GM12878 (cell line): ENCODE data around the gene TBX15. TPM values are rescaled to one million over a fixed set of nuclear protein-coding genes. Genes with fewer than 3 reads are reported as not detected.

Source experiments
- ATAC-seq: fragments of 200-7000 bp; cut with Tn5 transposase; 3 replicates; pipeline ENCODE4 v1.9.1; 2020; ENCODE audit warnings: mild to moderate bottlenecking, moderate library complexity
- BruUV-seq: library from RNA; stranded (reverse); fragments of 400-500 nt; replicated peaks from 2 replicates; lab custom pipeline; 2021; lab: Mats Ljungman, UMichigan
- CTCF ChIA-PET: fragments of 300-600 bp; sonication (Branson Sonifier 250); formaldehyde crosslinking; extraction: SDS; loops from one replicate; lab custom pipeline; 2021; ENCODE audit warnings: inconsistent platforms; lab: Yijun Ruan, JAX
- POLR2A ChIA-PET: fragments of 350-600 bp; formaldehyde crosslinking; extraction: SDS; loops from one replicate; lab custom pipeline; 2021; ENCODE audit warnings: inconsistent platforms; lab: Charles Lee
- RAD21 ChIA-PET: fragments of 300-600 bp; sonication (Branson Sonifier 250); formaldehyde crosslinking; loops from one replicate; lab custom pipeline; 2023; ENCODE audit warnings: antibody characterized with exemption; ENCODE audit not compliant: unreplicated experiment; lab: Charles Lee
- SMC1A ChIA-PET: fragments of 300-600 bp; sonication (Branson Sonifier 250); formaldehyde crosslinking; loops from one replicate; lab custom pipeline; 2023; ENCODE audit not compliant: unreplicated experiment, uncharacterized antibody; lab: Charles Lee
- DNase-seq: peaks from one replicate; pipeline ENCODE4 v3.0.0-alpha.2; 2011; ENCODE audit warnings: low read depth, low spot score
- FAIRE-seq: peaks from 3 replicates; lab custom pipeline; 2011; peaks lifted over from hg19 to GRCh38; lab: Jason Lieb, UNC
- H2AFZ ChIP-seq: 2 replicates; pipeline ENCODE4 v1.6.0; 2011; ENCODE audit warnings: low read depth, low read length, control low read depth; ENCODE audit not compliant: control insufficient read depth
- H3K27ac ChIP-seq: 2 replicates; pipeline ENCODE4 v1.5.1; 2011; ENCODE audit warnings: control low read depth; ENCODE audit not compliant: control insufficient read depth, insufficient read depth
- H3K27me3 ChIP-seq, 2 experiments: replicated peaks in 1 of 2; 2 replicates each; pipeline versions ENCODE4 v1.6.0 to v1.6.1; 2011; ENCODE audit warnings: low read length in 1 of 2; ENCODE audit not compliant: control insufficient read depth in 2 of 2, insufficient read depth in 2 of 2
- H3K36me3 ChIP-seq, 2 experiments: 2 replicates each; pipeline ENCODE4 v1.5.1; 2011; ENCODE audit warnings: low read length in 1 of 2; ENCODE audit not compliant: control insufficient read depth in 2 of 2, insufficient read depth in 2 of 2
- H3K4me1 ChIP-seq: 2 replicates; pipeline ENCODE4 v1.6.1; 2011; ENCODE audit warnings: mild to moderate bottlenecking, low read length, moderate library complexity, mixed read lengths; ENCODE audit not compliant: control insufficient read depth, insufficient read depth
- H3K4me2 ChIP-seq: 2 replicates; pipeline ENCODE4 v1.6.0; 2011; ENCODE audit warnings: control low read depth; ENCODE audit not compliant: control insufficient read depth, insufficient read depth
- H3K4me3 ChIP-seq: fragments of 200-600 bp; sonication (generic); 2 replicates; pipeline ENCODE4 v1.5.1; 2016
- H3K79me2 ChIP-seq: 2 replicates; pipeline ENCODE4 v1.6.0; 2011; ENCODE audit warnings: low read length; ENCODE audit not compliant: control insufficient read depth, insufficient read depth
- H3K9ac ChIP-seq: 2 replicates; pipeline ENCODE4 v1.8.0; 2011; ENCODE audit warnings: low read length, control low read depth, mixed read lengths; ENCODE audit not compliant: control insufficient read depth, insufficient read depth
- H3K9me3 ChIP-seq: replicated peaks from 3 replicates; pipeline ENCODE4 v1.5.1; 2011; ENCODE audit warnings: mild to moderate bottlenecking, low read length; ENCODE audit not compliant: control insufficient read depth, insufficient read depth
- H4K20me1 ChIP-seq: 2 replicates; pipeline ENCODE4 v1.6.0; 2011; ENCODE audit not compliant: control insufficient read depth, insufficient read depth
- CBX3 ChIP-seq: fragments of 200-600 bp; sonication (generic); IDR thresholded peaks from 2 replicates; pipeline ENCODE4 v1.6.1; 2016; ENCODE audit warnings: low read depth, borderline replicate concordance
- CHD2 ChIP-seq: IDR thresholded peaks from 2 replicates; pipeline ENCODE4 v1.6.1; 2011; ENCODE audit warnings: low read depth, low read length, improper control_type of control experiment, borderline replicate concordance
- EP300 ChIP-seq, 2 experiments: fragments of 150-350 bp in 1 of 2; IDR thresholded peaks; 2 replicates each; pipeline ENCODE4 v1.6.1; 2011 to 2012; ENCODE audit warnings: low read depth in 2 of 2, low read length in 2 of 2, borderline replicate concordance in 1 of 2, improper control_type of control experiment in 1 of 2, inconsistent platforms in 1 of 2; ENCODE audit not compliant: control insufficient read depth in 1 of 2
- FOXM1 ChIP-seq: IDR thresholded peaks from 2 replicates; pipeline ENCODE4 v1.6.1; 2012; ENCODE audit warnings: low read depth, mild to moderate bottlenecking, inconsistent platforms, low read length, moderate library complexity
- MXI1 ChIP-seq: fragments of 150-350 bp; IDR thresholded peaks from 2 replicates; pipeline ENCODE4 v1.6.1; 2011; ENCODE audit warnings: low read depth, mild to moderate bottlenecking, inconsistent platforms, low read length, improper control_type of control experiment
- PML ChIP-seq: IDR thresholded peaks from 2 replicates; pipeline ENCODE4 v1.6.1; 2012; ENCODE audit warnings: low read length, inconsistent platforms
- POLR2AphosphoS2 ChIP-seq: IDR thresholded peaks from 2 replicates; pipeline ENCODE4 v1.6.1; 2011; ENCODE audit warnings: low read depth, mild to moderate bottlenecking, low read length, improper control_type of control experiment, moderate library complexity
- RAD51 ChIP-seq: fragments of 450-650 bp; IDR thresholded peaks from 2 replicates; pipeline ENCODE4 v1.6.1; 2016; ENCODE audit warnings: moderate library complexity, mild to moderate bottlenecking, inconsistent platforms
- SMAD1 ChIP-seq: fragments of 450-650 bp; IDR thresholded peaks from 2 replicates; pipeline ENCODE4 v1.6.1; 2018; ENCODE audit warnings: mild to moderate bottlenecking, low read depth; ENCODE audit not compliant: partially characterized antibody
- SPI1 ChIP-seq: IDR thresholded peaks from 2 replicates; pipeline ENCODE4 v1.6.1; 2011; ENCODE audit warnings: low read depth, mild to moderate bottlenecking, low read length, moderate library complexity, borderline replicate concordance; ENCODE audit not compliant: insufficient read depth
- WGBS: methylation state at CpG from one replicate; pipeline ENCODE4 v1.1.6; 2016; ENCODE audit warnings: low lambda C conversion rate; ENCODE audit not compliant: insufficient replicate concordance, insufficient coverage; ENCODE audit errors: missing lambda C conversion rate; 5-methylcytosine and 5-hydroxymethylcytosine counted together
- in situ Hi-C: fragments of 300-500 bp; cut with MboI; formaldehyde crosslinking; loops from 9 replicates; pipeline ENCODE4 v1.14.3; 2018; ENCODE audit warnings: mixed read lengths
- intact Hi-C: fragments of 100-400 bp; cut with micrococcal nuclease; formaldehyde crosslinking; loops from one replicate; pipeline ENCODE4 v1.14.2; 2022; ENCODE audit not compliant: unreplicated experiment
- polyA plus RNA-seq, 11 experiments: library from polyadenylated mRNA; depleted of rRNA in 4 of 11; unstranded in 6 of 11; stranded (reverse) in 5 of 11; fragments of >200 nt; fragmentation: Nextera tagmentation in 4 of 11; fragmentation: Illumina TruSeq in 1 of 11; extraction: Ambion mirVana in 4 of 11; extraction: Trizol in 1 of 11; gene quantifications; 1 replicate in 1 of 11; 2 replicates in 10 of 11; pipeline versions ENCODE4 v1.2.1 to v1.2.3, GENCODE V29; 2011 to 2016; ENCODE audit warnings: inconsistent platforms in 2 of 11, missing spikeins in 2 of 11, low read depth in 1 of 11
- total RNA-seq, 4 experiments: library from RNA; depleted of rRNA in 3 of 4; stranded (reverse); fragments of >200 nt in 3 of 4; fragmentation: Illumina TruSeq in 1 of 4; extraction: Trizol in 1 of 4; gene quantifications; 2 replicates each; pipeline versions ENCODE4 v1.2.1 to v1.2.3, GENCODE V29; 2013 to 2021
- TF ChIP-seq, protein P1 (sequence below): fragments of 450-650 bp; IDR thresholded peaks from 2 replicates; pipeline ENCODE4 v1.6.1; 2017; ENCODE audit warnings: mild to moderate bottlenecking, low read depth, inconsistent platforms; ENCODE audit not compliant: poor library complexity, severe bottlenecking
- TF ChIP-seq, protein P2 (sequence below): fragments of 450-650 bp; formaldehyde crosslinking; IDR thresholded peaks from 2 replicates; pipeline ENCODE4 v1.5.0; 2022; ENCODE audit warnings: mild to moderate bottlenecking, missing genetic modification characterization
- TF ChIP-seq, protein P3 (sequence below): fragments of 150-350 bp; IDR thresholded peaks from 2 replicates; pipeline ENCODE4 v1.6.1; 2016; ENCODE audit warnings: low read depth, low read length

The TBX15 gene
- total and polyA plus RNA-seq, 10 of the 15 experiments (the other 5 are each of a cell fraction or from before 2014, with no cell fraction given): 0.64 to 9.4 (median 0.99) TPM

DNA sequence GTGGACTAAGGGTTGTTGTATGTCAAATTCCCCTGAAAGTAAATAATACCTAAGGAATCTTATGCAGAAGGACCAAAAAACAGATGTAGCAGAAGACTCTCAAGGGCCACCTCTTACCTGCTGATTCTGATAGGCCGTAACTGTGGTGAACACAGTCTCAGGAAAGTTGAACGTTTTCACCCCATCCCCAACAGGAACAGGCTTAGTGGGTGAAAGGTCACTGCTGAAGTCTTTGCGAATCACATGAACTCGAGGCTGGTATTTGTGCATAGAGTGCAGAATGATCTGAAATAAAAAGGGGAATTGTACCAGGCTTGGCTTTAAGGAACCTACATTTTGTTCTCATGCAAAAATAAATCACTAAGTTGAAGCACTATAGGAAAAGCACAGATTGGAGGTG lies 64.8 kb downstream of the TBX15 start:
- Histone ChIP-seq H3K9me3 (no peaks in the 10 kb centered on the region), H3K9ac (no peak overlapping the region), H3K4me2 (no peak overlapping the region), H3K27ac (no peak overlapping the region), H3K4me3 (no peak overlapping the region), H2AFZ (no peak overlapping the region), H3K27me3 (no peaks in the 10 kb centered on the region), H3K36me3 (no peaks in the 10 kb centered on the region), H4K20me1 (no peaks in the 10 kb centered on the region), H3K79me2 (no peaks in the 10 kb centered on the region), H3K4me1 (no peaks in the 10 kb centered on the region)
- WGBS: 41% methylated on average over 4 of the region's 4 CpGs
- no TSS peak for BruUV-seq
- DNase-seq: no peak
- POLR2A ChIA-PET: no interaction called here
- CTCF ChIA-PET: no interaction called here
- in situ Hi-C loops (no loop called here), intact Hi-C loops (no loop called here)
- TF ChIP-seq, protein P1, sequence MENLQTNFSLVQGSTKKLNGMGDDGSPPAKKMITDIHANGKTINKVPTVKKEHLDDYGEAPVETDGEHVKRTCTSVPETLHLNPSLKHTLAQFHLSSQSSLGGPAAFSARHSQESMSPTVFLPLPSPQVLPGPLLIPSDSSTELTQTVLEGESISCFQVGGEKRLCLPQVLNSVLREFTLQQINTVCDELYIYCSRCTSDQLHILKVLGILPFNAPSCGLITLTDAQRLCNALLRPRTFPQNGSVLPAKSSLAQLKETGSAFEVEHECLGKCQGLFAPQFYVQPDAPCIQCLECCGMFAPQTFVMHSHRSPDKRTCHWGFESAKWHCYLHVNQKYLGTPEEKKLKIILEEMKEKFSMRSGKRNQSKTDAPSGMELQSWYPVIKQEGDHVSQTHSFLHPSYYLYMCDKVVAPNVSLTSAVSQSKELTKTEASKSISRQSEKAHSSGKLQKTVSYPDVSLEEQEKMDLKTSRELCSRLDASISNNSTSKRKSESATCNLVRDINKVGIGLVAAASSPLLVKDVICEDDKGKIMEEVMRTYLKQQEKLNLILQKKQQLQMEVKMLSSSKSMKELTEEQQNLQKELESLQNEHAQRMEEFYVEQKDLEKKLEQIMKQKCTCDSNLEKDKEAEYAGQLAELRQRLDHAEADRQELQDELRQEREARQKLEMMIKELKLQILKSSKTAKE: no peak
- TF ChIP-seq PML (no peak), EP300 (IDR thresholded peaks at IDR 0.05; ENCODE audit: borderline replicate concordance in 1 of 2, control insufficient read depth in 1 of 2, low read depth in 2 of 2, low read length in 2 of 2) (no peak), MXI1 (no peak), CBX3 (no peak), CHD2 (no peak), POLR2AphosphoS2 (no peak), SMAD1 (no peak), FOXM1 (no peak), SPI1 (no peak), RAD51 (no peak)
- TF ChIP-seq, protein P2, sequence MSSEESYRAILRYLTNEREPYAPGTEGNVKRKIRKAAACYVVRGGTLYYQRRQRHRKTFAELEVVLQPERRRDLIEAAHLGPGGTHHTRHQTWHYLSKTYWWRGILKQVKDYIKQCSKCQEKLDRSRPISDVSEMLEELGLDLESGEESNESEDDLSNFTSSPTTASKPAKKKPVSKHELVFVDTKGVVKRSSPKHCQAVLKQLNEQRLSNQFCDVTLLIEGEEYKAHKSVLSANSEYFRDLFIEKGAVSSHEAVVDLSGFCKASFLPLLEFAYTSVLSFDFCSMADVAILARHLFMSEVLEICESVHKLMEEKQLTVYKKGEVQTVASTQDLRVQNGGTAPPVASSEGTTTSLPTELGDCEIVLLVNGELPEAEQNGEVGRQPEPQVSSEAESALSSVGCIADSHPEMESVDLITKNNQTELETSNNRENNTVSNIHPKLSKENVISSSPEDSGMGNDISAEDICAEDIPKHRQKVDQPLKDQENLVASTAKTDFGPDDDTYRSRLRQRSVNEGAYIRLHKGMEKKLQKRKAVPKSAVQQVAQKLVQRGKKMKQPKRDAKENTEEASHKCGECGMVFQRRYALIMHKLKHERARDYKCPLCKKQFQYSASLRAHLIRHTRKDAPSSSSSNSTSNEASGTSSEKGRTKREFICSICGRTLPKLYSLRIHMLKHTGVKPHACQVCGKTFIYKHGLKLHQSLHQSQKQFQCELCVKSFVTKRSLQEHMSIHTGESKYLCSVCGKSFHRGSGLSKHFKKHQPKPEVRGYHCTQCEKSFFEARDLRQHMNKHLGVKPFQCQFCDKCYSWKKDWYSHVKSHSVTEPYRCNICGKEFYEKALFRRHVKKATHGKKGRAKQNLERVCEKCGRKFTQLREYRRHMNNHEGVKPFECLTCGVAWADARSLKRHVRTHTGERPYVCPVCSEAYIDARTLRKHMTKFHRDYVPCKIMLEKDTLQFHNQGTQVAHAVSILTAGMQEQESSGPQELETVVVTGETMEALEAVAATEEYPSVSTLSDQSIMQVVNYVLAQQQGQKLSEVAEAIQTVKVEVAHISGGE: no peak
- TF ChIP-seq, protein P3, sequence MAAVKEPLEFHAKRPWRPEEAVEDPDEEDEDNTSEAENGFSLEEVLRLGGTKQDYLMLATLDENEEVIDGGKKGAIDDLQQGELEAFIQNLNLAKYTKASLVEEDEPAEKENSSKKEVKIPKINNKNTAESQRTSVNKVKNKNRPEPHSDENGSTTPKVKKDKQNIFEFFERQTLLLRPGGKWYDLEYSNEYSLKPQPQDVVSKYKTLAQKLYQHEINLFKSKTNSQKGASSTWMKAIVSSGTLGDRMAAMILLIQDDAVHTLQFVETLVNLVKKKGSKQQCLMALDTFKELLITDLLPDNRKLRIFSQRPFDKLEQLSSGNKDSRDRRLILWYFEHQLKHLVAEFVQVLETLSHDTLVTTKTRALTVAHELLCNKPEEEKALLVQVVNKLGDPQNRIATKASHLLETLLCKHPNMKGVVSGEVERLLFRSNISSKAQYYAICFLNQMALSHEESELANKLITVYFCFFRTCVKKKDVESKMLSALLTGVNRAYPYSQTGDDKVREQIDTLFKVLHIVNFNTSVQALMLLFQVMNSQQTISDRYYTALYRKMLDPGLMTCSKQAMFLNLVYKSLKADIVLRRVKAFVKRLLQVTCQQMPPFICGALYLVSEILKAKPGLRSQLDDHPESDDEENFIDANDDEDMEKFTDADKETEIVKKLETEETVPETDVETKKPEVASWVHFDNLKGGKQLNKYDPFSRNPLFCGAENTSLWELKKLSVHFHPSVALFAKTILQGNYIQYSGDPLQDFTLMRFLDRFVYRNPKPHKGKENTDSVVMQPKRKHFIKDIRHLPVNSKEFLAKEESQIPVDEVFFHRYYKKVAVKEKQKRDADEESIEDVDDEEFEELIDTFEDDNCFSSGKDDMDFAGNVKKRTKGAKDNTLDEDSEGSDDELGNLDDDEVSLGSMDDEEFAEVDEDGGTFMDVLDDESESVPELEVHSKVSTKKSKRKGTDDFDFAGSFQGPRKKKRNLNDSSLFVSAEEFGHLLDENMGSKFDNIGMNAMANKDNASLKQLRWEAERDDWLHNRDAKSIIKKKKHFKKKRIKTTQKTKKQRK: no peak
- ATAC-seq: no peak
- FAIRE-seq: no peak
- RAD21 ChIA-PET: no interaction called here
- SMC1A ChIA-PET: interaction anchor here (1.8 kb wide), 1 partner anchor 9 kb away, joined by 6 read pairs; no protein-coding TSS in a partner anchor
